ENCODE results near the gene FBXO22. TPM values are rescaled to one million over a fixed set of nuclear protein-coding genes. Genes with fewer than 3 reads are reported as not detected.

Gene FBXO22
- total and polyA plus RNA-seq, 2 of the 13 experiments (the other 11 are each of a cell fraction or from before 2014, with no cell fraction given), result 45.7 to 112 TPM

DNA sequence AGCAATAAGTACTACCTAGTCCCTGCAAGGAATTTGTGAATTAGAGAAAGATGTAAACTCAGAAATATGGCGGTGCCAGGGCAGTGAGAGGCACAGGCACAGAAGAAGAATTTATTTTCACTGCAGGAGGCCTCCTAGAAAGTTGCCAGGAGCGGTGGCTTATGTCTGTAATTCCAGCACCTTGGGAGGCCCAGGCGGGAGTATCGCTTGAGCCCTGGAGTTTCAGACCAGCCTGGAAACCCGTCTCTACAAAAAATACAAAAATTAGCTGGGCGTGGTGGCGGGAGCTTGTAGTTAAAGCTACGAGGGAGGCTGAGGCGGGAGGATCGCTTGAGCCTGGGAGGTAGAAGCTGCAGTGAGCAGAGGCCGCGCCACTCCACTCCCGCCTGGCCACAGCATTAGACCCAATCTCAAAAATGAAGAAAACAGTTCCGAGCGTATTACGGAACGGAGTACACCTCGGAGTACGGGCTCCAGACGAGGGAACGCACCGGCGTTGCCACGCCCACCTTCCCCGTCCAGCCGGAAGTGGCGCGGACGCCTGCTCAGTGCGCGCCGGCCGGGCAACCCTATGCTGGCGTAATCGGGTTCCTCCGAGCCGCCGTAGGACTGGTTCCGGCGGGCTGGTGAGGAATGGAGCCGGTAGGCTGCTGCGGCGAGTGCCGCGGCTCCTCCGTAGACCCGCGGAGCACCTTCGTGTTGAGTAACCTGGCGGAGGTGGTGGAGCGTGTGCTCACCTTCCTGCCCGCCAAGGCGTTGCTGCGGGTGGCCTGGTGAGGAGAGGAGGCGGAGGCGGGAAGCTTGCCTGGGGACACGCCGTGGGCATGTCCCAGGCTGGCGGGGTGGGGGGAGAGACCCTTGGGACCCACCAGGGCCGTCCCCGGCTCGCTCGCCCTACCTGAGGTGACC, at the start of gene FBXO22 (continued):
- TF ChIP-seq, protein P1, sequence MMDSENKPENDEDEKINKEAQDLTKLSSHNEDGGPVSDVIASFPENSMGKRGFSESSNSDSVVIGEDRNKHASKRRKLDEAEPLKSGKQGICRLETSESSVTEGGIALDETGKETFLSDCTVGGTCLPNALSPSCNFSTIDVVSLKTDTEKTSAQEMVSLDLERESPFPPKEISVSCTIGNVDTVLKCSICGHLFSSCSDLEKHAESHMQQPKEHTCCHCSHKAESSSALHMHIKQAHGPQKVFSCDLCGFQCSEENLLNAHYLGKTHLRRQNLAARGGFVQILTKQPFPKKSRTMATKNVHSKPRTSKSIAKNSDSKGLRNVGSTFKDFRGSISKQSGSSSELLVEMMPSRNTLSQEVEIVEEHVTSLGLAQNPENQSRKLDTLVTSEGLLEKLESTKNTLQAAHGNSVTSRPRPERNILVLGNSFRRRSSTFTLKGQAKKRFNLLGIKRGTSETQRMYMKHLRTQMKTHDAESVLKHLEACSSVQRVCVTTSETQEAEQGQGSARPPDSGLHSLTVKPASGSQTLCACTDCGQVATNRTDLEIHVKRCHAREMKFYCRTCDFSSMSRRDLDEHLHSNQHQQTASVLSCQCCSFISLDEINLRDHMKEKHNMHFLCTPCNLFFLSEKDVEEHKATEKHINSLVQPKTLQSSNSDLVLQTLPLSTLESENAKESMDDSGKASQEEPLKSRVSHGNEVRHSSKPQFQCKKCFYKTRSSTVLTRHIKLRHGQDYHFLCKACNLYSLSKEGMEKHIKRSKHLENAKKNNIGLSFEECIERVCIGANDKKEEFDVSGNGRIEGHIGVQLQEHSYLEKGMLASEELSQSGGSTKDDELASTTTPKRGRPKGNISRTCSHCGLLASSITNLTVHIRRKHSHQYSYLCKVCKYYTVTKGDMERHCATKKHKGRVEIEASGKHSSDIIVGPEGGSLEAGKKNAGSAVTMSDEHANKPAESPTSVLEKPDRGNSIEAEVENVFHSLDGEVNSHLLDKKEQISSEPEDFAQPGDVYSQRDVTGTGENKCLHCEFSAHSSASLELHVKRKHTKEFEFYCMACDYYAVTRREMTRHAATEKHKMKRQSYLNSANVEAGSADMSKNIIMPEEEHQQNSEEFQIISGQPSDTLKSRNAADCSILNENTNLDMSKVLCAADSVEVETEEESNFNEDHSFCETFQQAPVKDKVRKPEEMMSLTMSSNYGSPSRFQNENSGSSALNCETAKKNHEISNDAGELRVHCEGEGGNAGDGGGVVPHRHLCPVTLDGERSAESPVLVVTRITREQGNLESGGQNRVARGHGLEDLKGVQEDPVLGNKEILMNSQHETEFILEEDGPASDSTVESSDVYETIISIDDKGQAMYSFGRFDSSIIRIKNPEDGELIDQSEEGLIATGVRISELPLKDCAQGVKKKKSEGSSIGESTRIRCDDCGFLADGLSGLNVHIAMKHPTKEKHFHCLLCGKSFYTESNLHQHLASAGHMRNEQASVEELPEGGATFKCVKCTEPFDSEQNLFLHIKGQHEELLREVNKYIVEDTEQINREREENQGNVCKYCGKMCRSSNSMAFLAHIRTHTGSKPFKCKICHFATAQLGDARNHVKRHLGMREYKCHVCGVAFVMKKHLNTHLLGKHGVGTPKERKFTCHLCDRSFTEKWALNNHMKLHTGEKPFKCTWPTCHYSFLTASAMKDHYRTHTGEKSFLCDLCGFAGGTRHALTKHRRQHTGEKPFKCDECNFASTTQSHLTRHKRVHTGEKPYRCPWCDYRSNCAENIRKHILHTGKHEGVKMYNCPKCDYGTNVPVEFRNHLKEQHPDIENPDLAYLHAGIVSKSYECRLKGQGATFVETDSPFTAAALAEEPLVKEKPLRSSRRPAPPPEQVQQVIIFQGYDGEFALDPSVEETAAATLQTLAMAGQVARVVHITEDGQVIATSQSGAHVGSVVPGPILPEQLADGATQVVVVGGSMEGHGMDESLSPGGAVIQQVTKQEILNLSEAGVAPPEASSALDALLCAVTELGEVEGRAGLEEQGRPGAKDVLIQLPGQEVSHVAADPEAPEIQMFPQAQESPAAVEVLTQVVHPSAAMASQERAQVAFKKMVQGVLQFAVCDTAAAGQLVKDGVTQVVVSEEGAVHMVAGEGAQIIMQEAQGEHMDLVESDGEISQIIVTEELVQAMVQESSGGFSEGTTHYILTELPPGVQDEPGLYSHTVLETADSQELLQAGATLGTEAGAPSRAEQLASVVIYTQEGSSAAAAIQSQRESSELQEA (CRISPR knock-in tag; IDR thresholded peaks at IDR 0.05; ENCODE audit: not compliant biosample characterization), result peak; percentile 56
- 0 out of 2 replicates have a peak, but pooled peaks have one; percentile 49 for TF ChIP-seq PRMT3 (CRISPR knock-in tag; IDR thresholded peaks at IDR 0.05; ENCODE audit: borderline replicate concordance, low read depth)
- 0 out of 2 replicates have a peak, but pooled peaks have one; percentile 51 for TF ChIP-seq GZF1 (CRISPR knock-in tag; IDR thresholded peaks at IDR 0.05)
- TF ChIP-seq, protein P2, sequence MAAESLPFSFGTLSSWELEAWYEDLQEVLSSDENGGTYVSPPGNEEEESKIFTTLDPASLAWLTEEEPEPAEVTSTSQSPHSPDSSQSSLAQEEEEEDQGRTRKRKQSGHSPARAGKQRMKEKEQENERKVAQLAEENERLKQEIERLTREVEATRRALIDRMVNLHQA (CRISPR knock-in tag; IDR thresholded peaks at IDR 0.05), result no peak
- TF ChIP-seq, protein P3, sequence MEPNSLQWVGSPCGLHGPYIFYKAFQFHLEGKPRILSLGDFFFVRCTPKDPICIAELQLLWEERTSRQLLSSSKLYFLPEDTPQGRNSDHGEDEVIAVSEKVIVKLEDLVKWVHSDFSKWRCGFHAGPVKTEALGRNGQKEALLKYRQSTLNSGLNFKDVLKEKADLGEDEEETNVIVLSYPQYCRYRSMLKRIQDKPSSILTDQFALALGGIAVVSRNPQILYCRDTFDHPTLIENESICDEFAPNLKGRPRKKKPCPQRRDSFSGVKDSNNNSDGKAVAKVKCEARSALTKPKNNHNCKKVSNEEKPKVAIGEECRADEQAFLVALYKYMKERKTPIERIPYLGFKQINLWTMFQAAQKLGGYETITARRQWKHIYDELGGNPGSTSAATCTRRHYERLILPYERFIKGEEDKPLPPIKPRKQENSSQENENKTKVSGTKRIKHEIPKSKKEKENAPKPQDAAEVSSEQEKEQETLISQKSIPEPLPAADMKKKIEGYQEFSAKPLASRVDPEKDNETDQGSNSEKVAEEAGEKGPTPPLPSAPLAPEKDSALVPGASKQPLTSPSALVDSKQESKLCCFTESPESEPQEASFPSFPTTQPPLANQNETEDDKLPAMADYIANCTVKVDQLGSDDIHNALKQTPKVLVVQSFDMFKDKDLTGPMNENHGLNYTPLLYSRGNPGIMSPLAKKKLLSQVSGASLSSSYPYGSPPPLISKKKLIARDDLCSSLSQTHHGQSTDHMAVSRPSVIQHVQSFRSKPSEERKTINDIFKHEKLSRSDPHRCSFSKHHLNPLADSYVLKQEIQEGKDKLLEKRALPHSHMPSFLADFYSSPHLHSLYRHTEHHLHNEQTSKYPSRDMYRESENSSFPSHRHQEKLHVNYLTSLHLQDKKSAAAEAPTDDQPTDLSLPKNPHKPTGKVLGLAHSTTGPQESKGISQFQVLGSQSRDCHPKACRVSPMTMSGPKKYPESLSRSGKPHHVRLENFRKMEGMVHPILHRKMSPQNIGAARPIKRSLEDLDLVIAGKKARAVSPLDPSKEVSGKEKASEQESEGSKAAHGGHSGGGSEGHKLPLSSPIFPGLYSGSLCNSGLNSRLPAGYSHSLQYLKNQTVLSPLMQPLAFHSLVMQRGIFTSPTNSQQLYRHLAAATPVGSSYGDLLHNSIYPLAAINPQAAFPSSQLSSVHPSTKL (CRISPR knock-in tag; IDR thresholded peaks at IDR 0.05), result peak; percentile 50; the same call in 1 of the 2 replicates
- TF ChIP-seq ZNF292 (CRISPR knock-in tag; IDR thresholded peaks at IDR 0.05; ENCODE audit: borderline replicate concordance, low read depth), result peak; percentile 76; the same call in 1 of the 2 replicates
- TF ChIP-seq ZNF414 (CRISPR knock-in tag; IDR thresholded peaks at IDR 0.05), result no peak
- no peak for TF ChIP-seq AGO1 (IDR thresholded peaks at IDR 0.05; ENCODE audit: low read depth, low read length, poor library complexity, severe bottlenecking)
- 0 out of 2 replicates have a peak, but pooled peaks have one; percentile 2 for TF ChIP-seq ZNF446 (CRISPR knock-in tag; IDR thresholded peaks at IDR 0.05)
- TF ChIP-seq ZNF350 (CRISPR knock-in tag; IDR thresholded peaks at IDR 0.05; ENCODE audit: borderline replicate concordance, low read depth), result peak; percentile 66; the same call in 1 of the 2 replicates
- peak; percentile 86 for TF ChIP-seq RFXAP (CRISPR knock-in tag; IDR thresholded peaks at IDR 0.05; ENCODE audit: borderline replicate concordance)
- no peak for TF ChIP-seq ZFP62 (CRISPR knock-in tag; IDR thresholded peaks at IDR 0.05)
- peak; percentile 66; the same call in 1 of the 2 replicates for TF ChIP-seq ZNF331 (CRISPR knock-in tag; IDR thresholded peaks at IDR 0.05)
- no peak for TF ChIP-seq ATRX (CRISPR knock-in tag; IDR thresholded peaks at IDR 0.05; ENCODE audit: borderline replicate concordance)

Measured in HepG2 (cell line).